Amygdala (tissue), 56 donors: ENCODE measurements around the gene ZNF217.
"Not testable (repeated sequence)": the region's sequence is repeated elsewhere in the genome, so short reads cannot be mapped to it uniquely, and the experiment has no call there.

ENCODE experiments used
- DNase-seq, 56 donors: peaks; one replicate each; lab custom pipeline; 2025; lab: John Stamatoyannopoulos, UW

Gene ZNF217

DNA sequence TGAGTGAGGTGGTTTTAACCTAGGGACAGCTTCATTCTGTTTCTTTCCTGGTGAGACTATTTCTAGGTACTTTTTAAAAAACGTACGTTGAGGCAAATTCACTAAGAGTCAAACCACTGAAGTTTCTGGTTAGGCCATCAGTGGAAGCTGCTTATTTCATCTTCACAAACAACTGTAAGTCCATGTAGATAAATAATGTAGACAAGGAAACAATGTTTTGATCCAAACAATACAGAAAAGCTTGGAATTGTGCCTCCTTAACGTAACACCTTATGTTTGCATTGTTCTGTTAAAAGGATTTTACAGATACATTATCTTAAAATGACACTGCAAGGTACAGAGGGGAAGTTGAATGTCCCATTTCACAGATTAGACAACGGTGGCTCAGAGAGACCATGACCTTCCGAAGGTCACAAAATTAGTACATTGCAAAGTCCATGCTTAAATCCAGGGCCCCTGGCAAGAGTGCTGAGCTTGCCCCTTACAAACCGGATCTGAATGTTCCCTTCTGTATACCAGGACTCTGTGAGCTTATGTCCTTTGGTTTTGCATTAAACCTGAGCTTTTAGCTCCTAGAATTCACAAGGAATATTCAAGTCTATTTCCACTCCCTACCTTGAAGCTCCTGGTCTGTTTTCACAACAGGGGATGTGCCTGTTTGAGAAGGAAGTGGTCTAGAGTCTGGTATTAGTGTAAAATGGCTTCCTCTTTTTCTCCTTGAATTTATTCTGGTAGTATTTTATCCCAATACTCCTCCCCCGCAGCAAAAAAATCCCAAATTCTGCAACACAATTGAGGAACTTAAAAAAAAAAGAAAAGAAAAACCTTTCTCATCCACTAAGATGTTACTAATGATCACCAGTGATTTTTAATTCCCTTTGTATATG, 28.9 kb upstream of the ZNF217 start:
- no peak for DNase-seq

GRCh38 chr20:53621482-53622246, 28.0 kb upstream of the ZNF217 start:
- DNase-seq, result peak in 6 of 56 donors; percentile 1 to 16 (median 6)

DNA sequence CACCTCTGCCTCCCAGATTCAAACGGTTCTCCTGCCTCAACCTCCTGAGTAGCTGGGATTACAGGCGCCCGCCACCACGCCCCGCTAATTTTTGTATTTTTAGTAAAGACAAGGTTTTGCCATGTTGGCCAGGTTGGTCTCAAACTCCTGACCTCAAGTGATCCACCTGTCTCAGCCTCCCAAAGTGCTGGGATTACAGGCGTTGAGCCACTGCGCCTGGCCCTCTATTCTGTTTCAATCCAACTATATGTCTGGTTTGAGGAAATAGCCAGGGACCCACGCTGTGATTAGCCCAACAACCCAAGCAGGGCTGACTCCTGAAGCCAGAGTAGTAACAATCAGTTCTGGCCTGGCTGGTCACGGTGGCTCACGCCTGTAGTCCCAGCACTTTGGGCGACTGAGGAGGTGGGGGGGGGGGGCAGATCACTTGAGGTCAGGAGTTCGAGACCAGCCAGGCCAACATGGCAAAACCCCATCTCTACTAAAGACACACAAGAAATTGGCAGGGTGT, 24.9 kb upstream of the ZNF217 start:
- not testable (repeated sequence) for DNase-seq

GRCh38 chr20:53617791-53618489, 24.3 kb upstream of the ZNF217 start:
- no peak for DNase-seq

GRCh38 chr20:53616489-53616888, 22.9 kb upstream of the ZNF217 start:
- not testable (repeated sequence) for DNase-seq

- DNase-seq, result no peak
Observed at GRCh38 chr20:53613748-53614147, 20.1 kb upstream of the ZNF217 start.

DNA sequence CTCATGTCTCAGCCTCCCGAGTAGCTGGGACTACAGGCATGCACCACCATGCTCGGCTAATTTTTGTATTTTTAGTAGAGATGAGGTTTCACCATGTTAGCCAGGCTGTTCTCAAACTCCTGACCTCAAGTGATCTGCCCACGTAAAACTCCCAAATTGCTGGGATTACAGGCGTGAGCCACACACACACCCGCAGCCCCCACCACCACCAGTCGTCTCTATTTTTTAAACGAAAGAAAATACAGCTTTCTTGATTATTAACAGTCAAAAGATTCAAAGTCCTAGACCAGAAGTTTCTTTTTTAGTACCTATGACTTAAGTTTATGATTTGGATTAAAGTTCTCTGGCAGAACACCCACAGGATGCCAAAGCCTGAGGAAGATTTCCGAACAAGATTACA, 18.6 kb upstream of the ZNF217 start:
- not testable (repeated sequence) for DNase-seq

DNA sequence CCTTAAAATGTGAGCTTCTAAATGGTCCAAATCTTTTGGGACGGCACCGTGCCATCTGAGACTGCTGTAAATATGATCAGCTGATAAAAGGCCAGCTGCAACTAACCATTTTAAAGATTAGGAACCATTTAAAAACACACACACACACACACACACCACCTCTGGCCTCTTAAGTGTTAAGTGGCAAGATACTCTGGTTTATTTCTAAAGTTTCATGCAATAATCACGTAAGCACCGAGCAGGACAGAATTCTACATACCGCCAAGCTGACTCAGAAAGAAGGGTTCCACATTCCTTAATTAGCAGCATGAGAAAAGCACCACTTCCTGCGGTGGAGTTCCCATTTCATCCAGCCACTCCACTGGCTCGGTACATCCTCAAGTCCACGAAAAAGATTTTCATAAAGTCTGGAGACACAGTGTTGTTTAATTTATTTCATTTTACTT, 17.8 kb upstream of the ZNF217 start:
- peak in 2 of 56 donors; percentile 4 to 26 for DNase-seq

DNA sequence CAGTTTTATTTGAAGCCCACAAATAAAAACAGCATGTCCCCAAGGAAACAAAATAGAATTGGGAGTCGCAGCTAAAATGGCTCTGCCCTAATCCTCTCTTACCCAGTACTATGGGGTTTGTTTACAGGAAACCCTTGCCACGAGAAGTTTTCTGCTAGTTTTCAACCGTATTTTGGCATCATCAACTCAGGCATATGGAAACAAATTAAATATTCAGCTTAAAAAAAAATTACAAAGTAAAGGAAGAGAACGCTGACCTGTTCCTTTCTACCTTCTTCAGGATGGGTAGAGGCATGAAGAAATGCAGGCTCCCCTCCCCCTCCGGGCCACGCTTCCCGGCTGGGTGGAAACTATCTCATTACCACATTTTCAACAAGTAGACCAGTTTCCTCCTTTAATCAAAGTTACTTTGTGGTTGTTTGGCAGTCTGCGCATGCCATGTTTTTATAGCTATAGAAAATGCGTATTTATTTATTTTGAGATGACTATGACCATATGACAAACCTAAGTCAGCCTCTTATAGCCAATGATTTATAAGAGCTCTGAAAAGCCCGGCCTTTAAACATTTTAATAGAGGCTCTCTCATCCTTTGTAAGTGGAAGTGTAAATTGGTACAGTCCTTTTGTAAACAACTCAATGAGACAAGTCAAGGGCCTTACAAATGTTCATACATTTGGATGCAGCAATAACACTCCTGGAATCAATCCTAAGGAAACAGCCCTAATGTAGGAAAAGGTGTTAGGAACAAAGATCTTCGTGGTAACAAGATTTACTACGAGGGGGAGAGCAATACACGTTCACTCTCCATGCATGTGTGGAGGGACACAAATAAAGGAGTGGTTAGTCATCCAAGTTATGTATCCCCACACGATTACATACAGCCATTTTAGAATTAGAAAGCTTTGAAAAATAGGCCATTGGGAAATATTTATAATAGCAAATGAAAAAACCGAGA, 16.1 kb upstream of the ZNF217 start:
- peak in 2 of 56 donors; percentile 10 to 14 for DNase-seq

- no peak for DNase-seq
Observed at GRCh38 chr20:53608456-53609452, 15.1 kb upstream of the ZNF217 start.

DNA sequence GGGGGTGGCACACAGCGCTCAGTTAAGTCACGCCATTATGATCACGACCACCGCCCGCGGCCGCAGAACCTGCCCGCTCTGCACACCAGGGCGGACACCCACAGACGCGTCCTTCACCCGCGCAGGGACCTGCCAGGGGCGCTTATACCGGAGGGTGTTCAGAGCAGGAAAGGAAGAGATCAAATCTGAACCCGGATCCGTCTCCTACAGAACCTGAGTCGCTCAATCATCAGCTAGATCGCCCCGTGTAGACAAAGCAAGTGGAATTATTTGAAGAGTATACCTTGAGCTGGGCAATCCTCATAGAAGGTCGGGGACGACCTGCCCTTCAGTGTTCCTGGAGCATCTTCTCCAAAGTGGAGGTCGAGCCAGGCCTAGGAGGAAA, 14.4 kb upstream of the ZNF217 start:
- no peak for DNase-seq

DNA sequence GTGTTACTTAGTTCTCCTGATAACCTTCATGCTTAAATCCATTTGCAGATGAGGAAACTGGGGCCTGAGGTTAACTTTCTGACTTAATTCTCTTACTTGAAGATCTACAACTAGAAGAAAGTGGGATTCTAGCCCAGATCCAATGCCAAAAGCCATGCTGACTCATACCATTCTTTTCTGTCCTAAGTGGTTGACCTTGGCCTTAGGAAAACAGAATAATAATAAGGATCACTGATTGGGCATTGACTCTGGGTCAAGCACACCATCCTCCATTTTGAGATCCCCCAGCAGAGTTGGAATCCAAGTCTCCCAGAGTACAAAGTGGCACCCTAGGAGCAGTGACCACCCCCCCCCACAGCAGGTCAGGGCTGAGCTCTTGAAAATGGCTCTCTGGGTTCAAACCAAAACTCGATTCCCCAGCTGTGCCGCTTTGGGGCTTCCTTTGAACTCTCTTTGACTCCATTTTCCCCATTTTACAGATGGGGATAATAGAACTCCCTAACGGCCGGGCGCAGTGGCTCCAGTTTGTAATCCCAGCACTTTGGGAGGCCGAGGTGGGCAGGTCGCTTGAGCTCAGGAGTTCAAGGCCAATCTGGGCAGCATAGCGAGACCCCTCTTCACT, 12.8 kb upstream of the ZNF217 start:
- no peak for DNase-seq

- not testable (repeated sequence) for DNase-seq
Observed at GRCh38 chr20:53605401-53605800, 11.8 kb upstream of the ZNF217 start.

- not testable (repeated sequence) for DNase-seq
Observed at GRCh38 chr20:53604846-53605245, 11.2 kb upstream of the ZNF217 start.

GRCh38 chr20:53602661-53603060, 9.0 kb upstream of the ZNF217 start:
- DNase-seq, result no peak

DNA sequence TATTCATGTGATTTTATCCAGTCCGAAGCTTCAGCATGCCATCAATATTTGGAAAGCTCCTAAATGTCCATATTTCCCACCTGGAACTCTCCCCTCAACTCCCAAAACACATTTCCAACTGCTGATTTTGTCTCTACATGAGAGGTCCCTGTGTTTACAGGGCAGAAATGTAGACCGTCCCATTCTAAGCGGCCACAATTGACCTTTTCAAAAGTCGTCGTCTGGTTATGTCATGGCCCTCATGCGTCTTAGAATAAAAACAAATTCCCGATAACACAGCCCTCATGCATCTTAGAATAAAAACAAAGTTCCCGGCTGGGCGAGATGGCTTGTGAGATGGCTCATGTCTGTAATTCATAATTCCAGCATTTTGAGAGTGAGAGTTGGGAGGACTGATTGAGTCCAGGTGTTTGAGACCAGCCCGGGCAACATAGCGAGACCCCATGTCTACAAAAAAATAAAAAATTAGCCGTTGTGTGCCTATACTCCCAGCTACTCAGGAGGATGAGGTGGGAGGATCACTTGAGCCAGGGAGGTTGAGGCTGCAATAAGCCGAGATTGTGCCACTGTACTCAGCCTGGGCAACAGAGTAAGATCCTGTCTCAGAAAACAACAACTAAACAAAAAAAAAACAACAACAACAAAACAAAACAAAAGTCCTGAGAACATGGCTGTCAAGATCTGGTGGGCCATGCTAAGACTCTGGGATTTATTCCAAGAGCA, 6.4 kb upstream of the ZNF217 start:
- no peak for DNase-seq

GRCh38 chr20:53599378-53599777, 5.7 kb upstream of the ZNF217 start:
- DNase-seq, result no peak
